CD4-positive, alpha-beta T cell (primary cell): ENCODE data around the gene KIF7. TPM values are rescaled to one million over a fixed set of nuclear protein-coding genes. Genes with fewer than 3 reads are reported as not detected.

Experiments used
- ATAC-seq: fragments of 200-7000 bp; cut with Tn5 transposase; one replicate; pipeline ENCODE4 v1.10.0; 2022; ENCODE audit warnings: mild to moderate bottlenecking; ENCODE audit not compliant: poor library complexity
- CTCF ChIA-PET: fragments of 350-600 bp; sonication (Branson Sonifier 250); formaldehyde crosslinking; loops from one replicate; lab custom pipeline; 2021; ENCODE audit warnings: antibody characterized with exemption, inconsistent platforms; lab: Charles Lee
- POLR2A ChIA-PET: fragments of 350-600 bp; sonication (Branson Sonifier 250); formaldehyde crosslinking; loops from one replicate; lab custom pipeline; 2021; ENCODE audit warnings: antibody characterized with exemption, inconsistent platforms; lab: Charles Lee
- DNase-seq, 14 experiments: peaks; one replicate each; pipeline ENCODE4 v3.0.0-alpha.2; 2013 to 2020; ENCODE audit warnings: mixed read lengths in 2 of 14
- H3K27ac ChIP-seq, 2 donors: one replicate each; pipeline versions ENCODE4 v1.5.1 to v1.7.0; 2013; ENCODE audit warnings: low read length in 2 of 2, low read depth in 1 of 2, mild to moderate bottlenecking in 1 of 2
- H3K27me3 ChIP-seq, 2 experiments: 1 replicate in 1 of 2; 2 replicates in 1 of 2; pipeline versions ENCODE4 v1.6.1 to v1.7.0; 2013; ENCODE audit warnings: low read length in 2 of 2, control low read depth in 1 of 2, mild to moderate bottlenecking in 1 of 2, moderate library complexity in 1 of 2; ENCODE audit not compliant: insufficient read depth in 2 of 2, control insufficient read depth in 1 of 2
- H3K36me3 ChIP-seq: one replicate; pipeline ENCODE4 v1.6.1; 2013; ENCODE audit warnings: low read length, control low read depth; ENCODE audit not compliant: insufficient read depth
- H3K4me1 ChIP-seq: one replicate; pipeline ENCODE4 v1.6.1; 2013; ENCODE audit warnings: low read length, control low read depth; ENCODE audit not compliant: insufficient read depth
- H3K4me3 ChIP-seq: one replicate; pipeline ENCODE4 v1.5.1; 2013; ENCODE audit warnings: mild to moderate bottlenecking, low read length, moderate library complexity
- H3K9me3 ChIP-seq, 2 experiments: 1 replicate in 1 of 2; 2 replicates in 1 of 2; pipeline versions ENCODE4 v1.6.1 to v1.7.0; 2013; ENCODE audit warnings: low read length in 2 of 2, mild to moderate bottlenecking in 2 of 2, control low read depth in 1 of 2, moderate library complexity in 1 of 2; ENCODE audit not compliant: control insufficient read depth in 1 of 2, insufficient read depth in 1 of 2
- H3K27ac Mint-ChIP-seq: one replicate; pipeline ENCODE4 v1.8.0; 2020; ENCODE audit warnings: mixed read lengths
- H3K27me3 Mint-ChIP-seq: one replicate; pipeline ENCODE4 v1.8.0; 2021; ENCODE audit warnings: mixed read lengths
- H3K36me3 Mint-ChIP-seq: one replicate; pipeline ENCODE4 v1.8.0; 2021; ENCODE audit warnings: low read depth, mixed read lengths
- H3K4me1 Mint-ChIP-seq: one replicate; pipeline ENCODE4 v1.8.0; 2021; ENCODE audit warnings: low read depth, mixed read lengths
- H3K4me3 Mint-ChIP-seq: one replicate; pipeline ENCODE4 v1.8.0; 2020; ENCODE audit warnings: mild to moderate bottlenecking, mixed read lengths
- H3K9me3 Mint-ChIP-seq: one replicate; pipeline ENCODE4 v1.8.0; 2020; ENCODE audit warnings: mixed read lengths
- CTCF ChIP-seq: fragments of 200-600 bp; IDR thresholded peaks from one replicate; pipeline ENCODE4 v1.8.0; 2022; ENCODE audit warnings: antibody characterized with exemption, mild to moderate bottlenecking
- intact Hi-C, 2 experiments: fragments of 100-400 bp; cut with DNase I in 1 of 2; cut with micrococcal nuclease in 1 of 2; formaldehyde crosslinking; loops; one replicate each; pipeline versions ENCODE4 v1.15.1 to v1.9.0; 2023 to 2025; cut with DNase I, micrococcal nuclease
- total RNA-seq, 174 experiments: library from RNA in 2 of 174; stranded (reverse) in 2 of 174; gene quantifications; one replicate each; pipeline ENCODE4 v1.2.3 and lab custom pipeline; 2021 to 2026

The KIF7 gene
- total RNA-seq, 2 experiments from 2014 or later, result 0.08 to 0.20 TPM

GRCh38 chr15:89654301-89654761 is 936 bp downstream of the KIF7 start:
- no peaks in the 10 kb centered on the region for H3K36me3 ChIP-seq
- H3K4me3 Mint-ChIP-seq, result peak overlapping the region; percentile 35
- no peaks in the 10 kb centered on the region for H3K9me3 Mint-ChIP-seq
- DNase-seq (no peak), ATAC-seq (no peak)
- peaks cover 63% of the 10 kb centered on the region for H3K27me3 Mint-ChIP-seq
- H3K27ac ChIP-seq, result no peak overlapping the region
- peaks cover 0 to 9% of the 10 kb centered on the region in 2 experiments for H3K9me3 ChIP-seq
- H3K27me3 ChIP-seq, result peaks cover 29 to 36% of the 10 kb centered on the region in 2 experiments
- ChIA-PET POLR2A (no interaction called here), CTCF (no interaction called here)
- no peak overlapping the region for H3K27ac Mint-ChIP-seq
- peaks cover 10% of the 10 kb centered on the region for H3K4me1 ChIP-seq
- no peak for TF ChIP-seq CTCF
- no peaks in the 10 kb centered on the region for H3K36me3 Mint-ChIP-seq
- no peak overlapping the region for H3K4me3 ChIP-seq
- intact Hi-C loops, result no loop called here
- peaks cover 15% of the 10 kb centered on the region for H3K4me1 Mint-ChIP-seq

GRCh38 chr15:89653578-89653977 is 1.7 kb downstream of the KIF7 start:
- Histone ChIP-seq H3K9me3 (peaks cover 0 to 16% of the 10 kb centered on the region in 2 experiments), H3K27me3 (peaks cover 29 to 36% of the 10 kb centered on the region in 2 experiments), H3K36me3 (no peaks in the 10 kb centered on the region), H3K4me1 (peaks cover 10% of the 10 kb centered on the region), H3K4me3 (no peak overlapping the region), H3K27ac (no peak overlapping the region)
- ChIA-PET POLR2A (no interaction called here), CTCF (no interaction called here)
- Mint-ChIP-seq H3K4me3 (no peak overlapping the region), H3K9me3 (no peaks in the 10 kb centered on the region), H3K36me3 (no peaks in the 10 kb centered on the region), H3K27me3 (peaks cover 57% of the 10 kb centered on the region), H3K27ac (no peak overlapping the region), H3K4me1 (peaks cover 15% of the 10 kb centered on the region)
- ATAC-seq (no peak), DNase-seq (no peak)
- TF ChIP-seq CTCF, result no peak
- intact Hi-C loops, result no loop called here

GRCh38 chr15:89652666-89653065 is 2.6 kb downstream of the KIF7 start:
- intact Hi-C loops, result no loop called here
- Mint-ChIP-seq H3K4me3 (no peak overlapping the region), H3K27ac (no peak overlapping the region), H3K27me3 (peaks cover 53% of the 10 kb centered on the region), H3K4me1 (peaks cover 15% of the 10 kb centered on the region), H3K36me3 (no peaks in the 10 kb centered on the region), H3K9me3 (no peaks in the 10 kb centered on the region)
- Histone ChIP-seq H3K27ac (no peak overlapping the region), H3K9me3 (peaks cover 0 to 17% of the 10 kb centered on the region in 2 experiments), H3K4me1 (peaks cover 10% of the 10 kb centered on the region), H3K4me3 (no peak overlapping the region), H3K27me3 (peaks cover 24 to 36% of the 10 kb centered on the region in 2 experiments), H3K36me3 (no peaks in the 10 kb centered on the region)
- POLR2A ChIA-PET, result no interaction called here
- ATAC-seq, result no peak
- CTCF ChIA-PET, result no interaction called here
- no peak for TF ChIP-seq CTCF
- no peak for DNase-seq
